ENCODE measurements around the gene C2CD4A. TPM values are rescaled to one million over a fixed set of nuclear protein-coding genes. Genes with fewer than 3 reads are reported as not detected.

The C2CD4A gene
- polyA plus RNA-seq, 1 of the 3 experiments (the other 2 are of a cell fraction), result not detected

- ChIA-PET POLR2A (no interaction called here), CTCF (no interaction called here)
- Histone ChIP-seq H2AFZ (ENCODE audit: low read depth) (no peak overlapping the region), H3F3A (replicated peaks; ENCODE audit: insufficient read depth) (no peaks in the 10 kb centered on the region), H3K9me3 (no peaks in the 10 kb centered on the region; the same call in 1 of the 2 replicates), H3K27ac (ENCODE audit: low read depth in 2 of 2, low read length in 1 of 2) (no peak overlapping the region), H3K4me2 (no peak overlapping the region), H3K9ac (no peak overlapping the region), H3K4me1 (ENCODE audit: control insufficient read depth in 1 of 2, insufficient read depth in 2 of 2, low read depth in 1 of 2, low read length in 1 of 2) (peaks cover 0 to 12% of the 10 kb centered on the region in 2 experiments; a peak in 2 of 4 replicates), H3K9me2 (no peaks in the 10 kb centered on the region), H3K36me3 (replicated peaks in 1 of 2; ENCODE audit: control insufficient read depth in 1 of 2, insufficient read depth in 2 of 2, low read length in 1 of 2) (peaks cover 32 to 40% of the 10 kb centered on the region in 2 experiments), H3K27me3 (ENCODE audit: insufficient read depth) (no peaks in the 10 kb centered on the region), H4K20me1 (ENCODE audit: insufficient read depth) (no peaks in the 10 kb centered on the region), H3K4me3 (ENCODE audit: low read depth in 2 of 2, low read length in 1 of 2) (no peak overlapping the region), H3K79me2 (ENCODE audit: insufficient read depth) (no peaks in the 10 kb centered on the region)
- 92% methylated on average over 5 of the region's 5 CpGs for WGBS (ENCODE audit: low lambda C conversion rate)
- TF ChIP-seq FOSL2 (IDR thresholded peaks at IDR 0.05; ENCODE audit: borderline replicate concordance, low read depth), result no peak
- TF ChIP-seq CHD2 (IDR thresholded peaks at IDR 0.05; ENCODE audit: low read length, partially characterized antibody), result no peak
- TF ChIP-seq MAX (IDR thresholded peaks at IDR 0.05; ENCODE audit: low read depth), result no peak
- no peak for TF ChIP-seq TEAD4 (IDR thresholded peaks at IDR 0.05; ENCODE audit: borderline replicate concordance, insufficient read depth)
- no peak for TF ChIP-seq GATA2 (CRISPR knock-in tag; IDR thresholded peaks at IDR 0.05)
- no peak for DNase-seq
Measured at GRCh38 chr15:62027916-62028315, 38.9 kb upstream of the C2CD4A start.

- 36% methylated on average over 2 of the region's 2 CpGs for WGBS (ENCODE audit: low lambda C conversion rate)
- Histone ChIP-seq H3K9ac (no peak overlapping the region), H3K9me2 (no peaks in the 10 kb centered on the region), H3K4me1 (ENCODE audit: control insufficient read depth in 1 of 2, insufficient read depth in 2 of 2, low read depth in 1 of 2, low read length in 1 of 2) (peaks cover 0 to 25% of the 10 kb centered on the region in 2 experiments; a peak in 3 of 4 replicates), H3K36me3 (replicated peaks in 1 of 2; ENCODE audit: control insufficient read depth in 1 of 2, insufficient read depth in 2 of 2, low read length in 1 of 2) (peaks cover 29 to 56% of the 10 kb centered on the region in 2 experiments), H3K79me2 (ENCODE audit: insufficient read depth) (peaks cover 16% of the 10 kb centered on the region; the same call in 1 of the 2 replicates), H3K27ac (ENCODE audit: low read depth in 2 of 2, low read length in 1 of 2) (peak overlapping the region; percentile 63 to 83; a peak in 3 of 4 replicates), H2AFZ (ENCODE audit: low read depth) (no peak overlapping the region), H3K4me3 (ENCODE audit: low read depth in 2 of 2, low read length in 1 of 2) (no peak overlapping the region), H3K4me2 (peak overlapping the region; percentile 57; the same call in 1 of the 2 replicates), H3K27me3 (ENCODE audit: insufficient read depth) (no peaks in the 10 kb centered on the region), H3K9me3 (no peaks in the 10 kb centered on the region; the same call in 1 of the 2 replicates), H3F3A (replicated peaks; ENCODE audit: insufficient read depth) (peaks cover 29% of the 10 kb centered on the region), H4K20me1 (ENCODE audit: insufficient read depth) (no peaks in the 10 kb centered on the region)
- ChIA-PET CTCF (interaction anchor here (0.7 kb wide), 1 partner anchor 89 kb away, joined by 3 read pairs; no protein-coding TSS in a partner anchor), POLR2A (no interaction called here)
- no peak for DNase-seq
- no peak for TF ChIP-seq GATA2 (CRISPR knock-in tag; IDR thresholded peaks at IDR 0.05)
- TF ChIP-seq TAF1 (IDR thresholded peaks at IDR 0.05; ENCODE audit: borderline replicate concordance, low read depth, low read length), result no peak
- TF ChIP-seq FOSL2 (IDR thresholded peaks at IDR 0.05; ENCODE audit: borderline replicate concordance, low read depth), result peak; percentile 89
- TF ChIP-seq FOXM1 (IDR thresholded peaks at IDR 0.05; ENCODE audit: low read depth), result no peak
- no peak for TF ChIP-seq NRF1 (IDR thresholded peaks at IDR 0.05; ENCODE audit: low read depth, low read length)
- peak in 1 of 2 experiments; percentile 53; a peak in 1 of 4 replicates for TF ChIP-seq EP300 (IDR thresholded peaks at IDR 0.05; ENCODE audit: borderline replicate concordance in 1 of 2, low read depth in 1 of 2, low read length in 1 of 2)
- TF ChIP-seq CTCF (IDR thresholded peaks at IDR 0.05), result no peak
- TF ChIP-seq MEF2A (IDR thresholded peaks at IDR 0.05; ENCODE audit: borderline replicate concordance, low read depth), result peak; percentile 28; the same call in 1 of the 2 replicates
- TF ChIP-seq RXRA (IDR thresholded peaks at IDR 0.05; ENCODE audit: borderline replicate concordance, low read depth), result no peak
- peak; percentile 86 for TF ChIP-seq PBX3 (IDR thresholded peaks at IDR 0.05)
- TF ChIP-seq ELF1 (IDR thresholded peaks at IDR 0.05), result peak; percentile 21; the same call in 1 of the 2 replicates
- TF ChIP-seq TCF12 (IDR thresholded peaks at IDR 0.05), result peak; percentile 85
- 0 out of 2 replicates have a peak, but pooled peaks have one; percentile 32 for TF ChIP-seq POLR2AphosphoS5 (IDR thresholded peaks at IDR 0.05; ENCODE audit: low read depth, low read length)
- 0 out of 2 replicates have a peak, but pooled peaks have one; percentile 14 for TF ChIP-seq NFIC (IDR thresholded peaks at IDR 0.05; ENCODE audit: borderline replicate concordance)
- TF ChIP-seq JUND (IDR thresholded peaks at IDR 0.05), result peak; percentile 83
- no peak for TF ChIP-seq REST (IDR thresholded peaks at IDR 0.05; ENCODE audit: low read depth, low read length)
- 0 out of 2 replicates have a peak, but pooled peaks have one; percentile 62 for TF ChIP-seq SIN3A (IDR thresholded peaks at IDR 0.05; ENCODE audit: borderline replicate concordance, low read depth, low read length)
- TF ChIP-seq MAX (IDR thresholded peaks at IDR 0.05; ENCODE audit: low read depth), result peak; percentile 41; the same call in 1 of the 2 replicates
Measured at GRCh38 chr15:62035256-62035924, 31.4 kb upstream of the C2CD4A start.

All from SK-N-SH (cell line).